H1 (cell line): Measurements from ENCODE around the gene PRSS16. TPM values are rescaled to one million over a fixed set of nuclear protein-coding genes. Genes with fewer than 3 reads are reported as not detected.

Experiments used
- CTCF ChIA-PET: fragments of 300-600 bp; sonication (Branson Sonifier 250); formaldehyde crosslinking; loops from one replicate; lab custom pipeline; 2021; ENCODE audit not compliant: partially characterized antibody; lab: Charles Lee
- POLR2A ChIA-PET: fragments of 300-600 bp; sonication (Branson Sonifier 250); formaldehyde crosslinking; loops from one replicate; lab custom pipeline; 2021; ENCODE audit warnings: inconsistent platforms; ENCODE audit not compliant: partially characterized antibody; lab: Charles Lee
- DNase-seq, 2 experiments: peaks; one replicate each; pipeline versions ENCODE4 v3.0.0 to v3.0.0-alpha.2; 2010 to 2022; ENCODE audit warnings: low spot score in 2 of 2, low read depth in 1 of 2, mixed read lengths in 1 of 2
- FAIRE-seq: peaks from 2 replicates; lab custom pipeline; 2011; peaks lifted over from hg19 to GRCh38; lab: Jason Lieb, UNC
- H2AFZ ChIP-seq: 2 replicates; pipeline ENCODE4 v1.8.1; 2012; ENCODE audit warnings: low read length, inconsistent platforms
- H2AK5ac ChIP-seq: 2 replicates; pipeline ENCODE4 v1.6.1; 2013; ENCODE audit warnings: low read depth, low read length
- H2BK120ac ChIP-seq: replicated peaks from 2 replicates; pipeline ENCODE3; 2013; ENCODE audit warnings: low read depth, low read length, inconsistent platforms
- H2BK12ac ChIP-seq: 2 replicates; pipeline ENCODE4 v1.6.1; 2013; ENCODE audit warnings: low read depth, low read length
- H2BK15ac ChIP-seq: 2 replicates; pipeline ENCODE4 v1.6.1; 2013; ENCODE audit warnings: low read length
- H2BK20ac ChIP-seq: 2 replicates; pipeline ENCODE4 v1.6.1; 2013; ENCODE audit warnings: low read length
- H2BK5ac ChIP-seq: 2 replicates; pipeline ENCODE4 v1.6.1; 2013; ENCODE audit warnings: low read depth, low read length
- H3K14ac ChIP-seq: 2 replicates; pipeline ENCODE4 v1.6.1; 2013; ENCODE audit warnings: inconsistent platforms; ENCODE audit not compliant: insufficient read length
- H3K18ac ChIP-seq: 2 replicates; pipeline ENCODE4 v1.6.1; 2013; ENCODE audit warnings: low read length; ENCODE audit errors: extremely low read depth
- H3K23ac ChIP-seq: 2 replicates; pipeline ENCODE4 v1.6.1; 2013; ENCODE audit warnings: inconsistent platforms; ENCODE audit not compliant: insufficient read length
- H3K23me2 ChIP-seq: 2 replicates; pipeline ENCODE4 v1.6.1; 2013; ENCODE audit warnings: low read depth, low read length
- H3K27ac ChIP-seq: 2 replicates; pipeline ENCODE4 v1.6.1; 2011; ENCODE audit warnings: low read depth, low read length, inconsistent platforms
- H3K27me3 ChIP-seq, 4 experiments: replicated peaks in 1 of 4; 1 replicate in 1 of 4; 2 replicates in 3 of 4; pipeline versions ENCODE4 v1.6.1 to v1.8.1; 2011 to 2013; ENCODE audit warnings: low read length in 3 of 4, mild to moderate bottlenecking in 3 of 4, inconsistent platforms in 2 of 4, mixed read lengths in 2 of 4, moderate library complexity in 1 of 4; ENCODE audit not compliant: control insufficient read depth in 3 of 4, insufficient read depth in 3 of 4; ENCODE audit errors: extremely low read depth in 1 of 4
- H3K36me3 ChIP-seq, 4 experiments: 2 replicates each; pipeline versions ENCODE4 v1.6.1 to v1.8.1; 2011 to 2013; ENCODE audit warnings: mild to moderate bottlenecking in 4 of 4, low read length in 3 of 4, moderate library complexity in 2 of 4, control low read depth in 1 of 4, inconsistent platforms in 1 of 4; ENCODE audit not compliant: insufficient read depth in 4 of 4, control insufficient read depth in 2 of 4
- H3K4ac ChIP-seq: replicated peaks from 2 replicates; pipeline ENCODE3; 2013; ENCODE audit warnings: low read length, low read depth, mixed read lengths, inconsistent platforms; ENCODE audit not compliant: insufficient read length
- H3K4me1 ChIP-seq, 4 experiments: replicated peaks in 1 of 4; 1 replicate in 1 of 4; 2 replicates in 3 of 4; pipeline versions ENCODE4 v1.6.1 to v1.8.1; 2011 to 2013; ENCODE audit warnings: low read length in 3 of 4, inconsistent platforms in 2 of 4, mixed read lengths in 1 of 4; ENCODE audit not compliant: insufficient read depth in 4 of 4, control insufficient read depth in 3 of 4
- H3K4me2 ChIP-seq, 2 experiments: 2 replicates each; pipeline versions ENCODE4 v1.6.1 to v1.8.1; 2011 to 2013; ENCODE audit warnings: low read depth in 2 of 2, low read length in 2 of 2, control low read depth in 1 of 2, inconsistent platforms in 1 of 2, mild to moderate bottlenecking in 1 of 2; ENCODE audit not compliant: insufficient read depth in 1 of 2
- H3K4me3 ChIP-seq, 4 experiments: fragments of 200-600, 300-600 bp in 1 of 4; sonication (generic), shearing (Covaris generic), sonication (Bioruptor Twin) in 1 of 4; 2 replicates each; pipeline versions ENCODE4 v1.5.1 to v1.8.1; 2011 to 2016; ENCODE audit warnings: low read length in 4 of 4, low read depth in 3 of 4, control low read depth in 2 of 4, inconsistent platforms in 2 of 4, mild to moderate bottlenecking in 2 of 4, mixed read lengths in 1 of 4, moderate library complexity in 1 of 4; ENCODE audit not compliant: insufficient read depth in 2 of 4; ENCODE audit errors: extremely low read depth in 1 of 4
- H3K56ac ChIP-seq: replicated peaks from 2 replicates; pipeline ENCODE3; 2013; ENCODE audit warnings: low read depth, mild to moderate bottlenecking, mixed read lengths, low read length, inconsistent platforms; ENCODE audit not compliant: insufficient read length
- H3K79me1 ChIP-seq: 2 replicates; pipeline ENCODE4 v1.6.1; 2013; ENCODE audit warnings: low read depth, low read length, control low read depth
- H3K79me2 ChIP-seq, 2 experiments: 2 replicates each; pipeline versions ENCODE4 v1.6.1 to v1.8.1; 2012 to 2013; ENCODE audit warnings: low read length in 2 of 2, mild to moderate bottlenecking in 2 of 2, inconsistent platforms in 1 of 2; ENCODE audit not compliant: insufficient read depth in 2 of 2, control insufficient read depth in 1 of 2
- H3K9ac ChIP-seq, 4 experiments: replicated peaks in 1 of 4; 1 replicate in 1 of 4; 2 replicates in 3 of 4; pipeline versions ENCODE4 v1.6.1 to v1.8.1; 2011 to 2013; ENCODE audit warnings: low read depth in 3 of 4, low read length in 3 of 4, control low read depth in 2 of 4, mild to moderate bottlenecking in 2 of 4, moderate library complexity in 2 of 4, inconsistent platforms in 1 of 4; ENCODE audit errors: extremely low read depth in 1 of 4
- H3K9me3 ChIP-seq, 2 experiments: 2 replicates each; pipeline versions ENCODE4 v1.6.1 to v1.8.1; 2012 to 2013; ENCODE audit warnings: mild to moderate bottlenecking in 2 of 2, moderate library complexity in 2 of 2, control low read depth in 1 of 2, inconsistent platforms in 1 of 2, low read depth in 1 of 2, low read length in 1 of 2, mixed read lengths in 1 of 2; ENCODE audit not compliant: insufficient read depth in 2 of 2
- H4K20me1 ChIP-seq, 2 experiments: replicated peaks in 1 of 2; 2 replicates each; pipeline versions ENCODE3 to v1.8.1; 2011 to 2013; ENCODE audit warnings: inconsistent platforms in 2 of 2, low read length in 2 of 2, mild to moderate bottlenecking in 1 of 2; ENCODE audit not compliant: insufficient read depth in 2 of 2, control insufficient read depth in 1 of 2
- H4K5ac ChIP-seq: 2 replicates; pipeline ENCODE4 v1.6.1; 2013; ENCODE audit warnings: low read length, low read depth, mixed read lengths, inconsistent platforms; ENCODE audit not compliant: insufficient read length
- H4K8ac ChIP-seq: 2 replicates; pipeline ENCODE4 v1.8.0; 2013; ENCODE audit warnings: mild to moderate bottlenecking, moderate library complexity, low read length, inconsistent platforms; ENCODE audit not compliant: insufficient read depth; ENCODE audit errors: extremely low read depth
- H4K91ac ChIP-seq: replicated peaks from 2 replicates; pipeline ENCODE3; 2013; ENCODE audit warnings: low read length, mixed read lengths, inconsistent platforms; ENCODE audit not compliant: insufficient read length
- CBX8 ChIP-seq: fragments of 300-800, 300-1000 bp; sonication (generic); IDR thresholded peaks from 2 replicates; pipeline ENCODE4 v1.7.1; 2016; ENCODE audit warnings: low read depth, low read length, borderline replicate concordance
- CTCF ChIP-seq, 3 experiments: IDR thresholded peaks; 1 replicate in 2 of 3; 2 replicates in 1 of 3; pipeline versions ENCODE4 v1.5.1 to v1.6.1; 2011; ENCODE audit warnings: low read length in 3 of 3, mild to moderate bottlenecking in 3 of 3, inconsistent platforms in 2 of 3, low read depth in 1 of 3, moderate library complexity in 1 of 3; ENCODE audit not compliant: insufficient read depth in 1 of 3; ENCODE audit errors: control extremely low read depth in 1 of 3
- EP300 ChIP-seq, 2 experiments: IDR thresholded peaks; 1 replicate in 1 of 2; 2 replicates in 1 of 2; pipeline ENCODE4 v1.6.1; 2011 to 2012; ENCODE audit warnings: low read depth in 2 of 2, low read length in 2 of 2, mild to moderate bottlenecking in 2 of 2, borderline replicate concordance in 1 of 2, inconsistent platforms in 1 of 2, moderate library complexity in 1 of 2
- PHF8 ChIP-seq: fragments of 200-600 bp; sonication (generic); conservative IDR thresholded peaks from 2 replicates; pipeline ENCODE4 v1.7.1; 2012; ENCODE audit warnings: low read depth, mild to moderate bottlenecking, inconsistent platforms, low read length, moderate library complexity
- POLR2A ChIP-seq, 2 experiments: IDR thresholded peaks; 1 replicate in 1 of 2; 2 replicates in 1 of 2; pipeline ENCODE4 v1.6.1; 2011; ENCODE audit warnings: low read depth in 2 of 2, low read length in 2 of 2, mild to moderate bottlenecking in 2 of 2; ENCODE audit errors: control extremely low read depth in 1 of 2
- POU5F1 ChIP-seq: IDR thresholded peaks from 2 replicates; pipeline ENCODE4 v1.6.1; 2011; ENCODE audit warnings: low read depth, mild to moderate bottlenecking, low read length, moderate library complexity
- RFX5 ChIP-seq: IDR thresholded peaks from 2 replicates; pipeline ENCODE4 v1.6.1; 2011; ENCODE audit warnings: low read depth, low read length, improper control_type of control experiment, borderline replicate concordance
- RNF2 ChIP-seq: fragments of 200-900, 300-1000 bp; sonication (generic); IDR thresholded peaks from 2 replicates; pipeline ENCODE4 v1.7.1; 2016; ENCODE audit warnings: borderline replicate concordance, low read depth, mild to moderate bottlenecking, antibody characterized with exemption, low read length; ENCODE audit not compliant: poor library complexity, severe bottlenecking; ENCODE audit errors: missing control alignments
- SIX5 ChIP-seq: IDR thresholded peaks from 2 replicates; pipeline ENCODE4 v1.6.1; 2011; ENCODE audit warnings: mild to moderate bottlenecking, low read depth, low read length
- SUZ12 ChIP-seq: fragments of 200-600 bp; sonication (generic); IDR thresholded peaks from 2 replicates; pipeline ENCODE4 v1.6.1; 2012; ENCODE audit warnings: mild to moderate bottlenecking, inconsistent platforms, low read length, moderate library complexity, mixed read lengths
- TCF12 ChIP-seq: IDR thresholded peaks from 2 replicates; pipeline ENCODE4 v1.6.1; 2011; ENCODE audit warnings: low read depth, mild to moderate bottlenecking, low read length
- YY1 ChIP-seq: IDR thresholded peaks from 2 replicates; pipeline ENCODE4 v1.6.1; 2011; ENCODE audit warnings: low read depth, mild to moderate bottlenecking, low read length
- polyA plus RNA-seq, 7 experiments: library from polyadenylated mRNA; depleted of rRNA in 3 of 7; stranded (reverse) in 5 of 7; unstranded in 2 of 7; fragments of >200 nt in 5 of 7; fragments of 200-250 nt in 2 of 7; gene quantifications; 1 replicate in 5 of 7; 2 replicates in 1 of 7; 4 replicates in 1 of 7; pipeline versions ENCODE4 v1.2.1 to v1.2.3, GENCODE V29; 2011 to 2013; ENCODE audit warnings: missing spikeins in 2 of 7, mixed read lengths in 2 of 7
- total RNA-seq: library from RNA; stranded (reverse); fragmentation: NEBNext Ultra II Directional; extraction: Animal tissue kit (Norgen Biotek cat#: 25700); gene quantifications from 2 replicates; pipeline ENCODE4 v1.2.1, GENCODE V29; 2021

The PRSS16 gene
- total and polyA plus RNA-seq, 2 of the 8 experiments (the other 6 are each of a cell fraction or from before 2014, with no cell fraction given) = 20.2 to 38.9 TPM

GRCh38 chr6:27206806-27207205 lies 40.7 kb upstream of the PRSS16 start:
- H2BK120ac ChIP-seq = no peak overlapping the region
- FAIRE-seq = no peak
- no peaks in the 10 kb centered on the region for H4K20me1 ChIP-seq
- no peak overlapping the region for H2AK5ac ChIP-seq
- H3K4me2 ChIP-seq = peak overlapping the region in 1 of 2 experiments; percentile 77; a peak in 1 of 4 replicates
- no peak overlapping the region for H2BK15ac ChIP-seq
- H3K36me3 ChIP-seq = no peaks in the 10 kb centered on the region; a peak in 1 of 8 replicates
- no peak overlapping the region for H3K4ac ChIP-seq
- no peak overlapping the region for H2BK5ac ChIP-seq
- no peaks in the 10 kb centered on the region for H3K9me3 ChIP-seq
- H4K91ac ChIP-seq = no peak overlapping the region
- H3K79me2 ChIP-seq = no peaks in the 10 kb centered on the region
- H4K8ac ChIP-seq = no peak overlapping the region
- no peak overlapping the region for H3K14ac ChIP-seq
- H3K56ac ChIP-seq = no peak overlapping the region
- H3K79me1 ChIP-seq = no peaks in the 10 kb centered on the region
- H2BK20ac ChIP-seq = no peak overlapping the region
- H3K4me3 ChIP-seq = peak overlapping the region in 1 of 4 experiments; percentile 84; a peak in 1 of 8 replicates
- POLR2A ChIA-PET = interaction anchor here (0.9 to 1.1 kb wide), 2 partner anchors 9 to 20 kb away, joined by 3 read pairs; no protein-coding TSS in a partner anchor
- no peak overlapping the region for H3K18ac ChIP-seq
- H2BK12ac ChIP-seq = no peak overlapping the region
- H3K23ac ChIP-seq = no peak overlapping the region
- CTCF ChIA-PET = interaction anchor here (0.6 to 2.2 kb wide), 6 partner anchors 10 to 402 kb away, joined by 3 to 7 read pairs (median 4); no protein-coding TSS in a partner anchor
- no peak overlapping the region for H4K5ac ChIP-seq
- peaks cover 0 to 10% (median 0%) of the 10 kb centered on the region in 4 experiments; a peak in 3 of 7 replicates for H3K4me1 ChIP-seq
- peaks cover 2% of the 10 kb centered on the region; the same call in 1 of the 2 replicates for H3K23me2 ChIP-seq
- no peaks in the 10 kb centered on the region for H3K27me3 ChIP-seq
- no peak overlapping the region for H3K9ac ChIP-seq
- no peak for DNase-seq
- H3K27ac ChIP-seq = no peak overlapping the region
- H2AFZ ChIP-seq = no peak overlapping the region
- no peak for TF ChIP-seq EP300 (IDR thresholded peaks at IDR 0.05; ENCODE audit: borderline replicate concordance in 1 of 2, low read depth in 2 of 2, low read length in 2 of 2)
- no peak for TF ChIP-seq CTCF (IDR thresholded peaks at IDR 0.05; ENCODE audit: control extremely low read depth in 1 of 3, insufficient read depth in 1 of 3, low read depth in 1 of 3, low read length in 3 of 3)
- TF ChIP-seq PHF8 = no peak
- TF ChIP-seq RNF2 = no peak
- TF ChIP-seq POLR2A (IDR thresholded peaks at IDR 0.05; ENCODE audit: control extremely low read depth in 1 of 2, low read depth in 2 of 2, low read length in 2 of 2) = no peak
- no peak for TF ChIP-seq YY1
- TF ChIP-seq TCF12 = no peak
- TF ChIP-seq CBX8 = no peak
- TF ChIP-seq POU5F1 = no peak
- TF ChIP-seq SIX5 = no peak
- TF ChIP-seq SUZ12 = no peak
- no peak for TF ChIP-seq RFX5
